ENCODE results near the gene ARSB. TPM values are rescaled to one million over a fixed set of nuclear protein-coding genes. Genes with fewer than 3 reads are reported as not detected.
"Not testable (repeated sequence)": the region's sequence is repeated elsewhere in the genome, so short reads cannot be mapped to it uniquely, and the experiment has no call there.

Gene ARSB
- polyA plus RNA-seq, 5 donors: 14.4 to 17.8 (median 15.6) TPM

- not testable (repeated sequence) for DNase-seq
Observed at GRCh38 chr5:78851891-78852290, 133.2 kb downstream of the ARSB start.

GRCh38 chr5:78845470-78845869, 139.6 kb downstream of the ARSB start:
- DNase-seq: no peak

- no peak for DNase-seq
Observed at GRCh38 chr5:78843436-78843835, 141.7 kb downstream of the ARSB start.

GRCh38 chr5:78841767-78842166, 143.3 kb downstream of the ARSB start:
- DNase-seq: no peak

GRCh38 chr5:78838753-78839152, 146.4 kb downstream of the ARSB start:
- DNase-seq: no peak

GRCh38 chr5:78837836-78838235, 147.3 kb downstream of the ARSB start:
- DNase-seq: no peak

- DNase-seq: no peak
Observed at GRCh38 chr5:78835176-78835575, 149.9 kb downstream of the ARSB start.

- DNase-seq: no peak
Observed at GRCh38 chr5:78833284-78833683, 151.8 kb downstream of the ARSB start.

GRCh38 chr5:78830528-78831046, 154.5 kb downstream of the ARSB start:
- no peak for DNase-seq

- no peak for DNase-seq
Observed at GRCh38 chr5:78829811-78830527, 155.1 kb downstream of the ARSB start.

GRCh38 chr5:78827725-78828124, 157.4 kb downstream of the ARSB start:
- DNase-seq: no peak

GRCh38 chr5:78824831-78825281, 160.3 kb downstream of the ARSB start:
- DNase-seq: no peak

- DNase-seq: no peak
Observed at GRCh38 chr5:78823196-78823595, 161.9 kb downstream of the ARSB start.

- DNase-seq: no peak
Observed at GRCh38 chr5:78821536-78822021, 163.5 kb downstream of the ARSB start.

GRCh38 chr5:78819707-78820106, 165.4 kb downstream of the ARSB start:
- DNase-seq: no peak

- no peak for DNase-seq
Observed at GRCh38 chr5:78819166-78819565, 165.9 kb downstream of the ARSB start.

GRCh38 chr5:78816143-78816765, 168.9 kb downstream of the ARSB start:
- DNase-seq: no peak

GRCh38 chr5:78813906-78814530, 171.1 kb downstream of the ARSB start:
- no peak for DNase-seq

- no peak for DNase-seq
Observed at GRCh38 chr5:78813286-78813685, 171.8 kb downstream of the ARSB start.

GRCh38 chr5:78811866-78812265, 173.2 kb downstream of the ARSB start:
- no peak for DNase-seq

- DNase-seq: no peak
Observed at GRCh38 chr5:78811121-78811817, 173.8 kb downstream of the ARSB start.

Measured in right lung (tissue), 5 donors.